ENCODE results near the gene SRSF4. TPM values are rescaled to one million over a fixed set of nuclear protein-coding genes. Genes with fewer than 3 reads are reported as not detected.

SRSF4 gene
- total and polyA plus RNA-seq, 2 donors (not counting 3 experiments of a cell fraction or from before 2014, with no cell fraction given): 45.6 to 108 TPM

DNA sequence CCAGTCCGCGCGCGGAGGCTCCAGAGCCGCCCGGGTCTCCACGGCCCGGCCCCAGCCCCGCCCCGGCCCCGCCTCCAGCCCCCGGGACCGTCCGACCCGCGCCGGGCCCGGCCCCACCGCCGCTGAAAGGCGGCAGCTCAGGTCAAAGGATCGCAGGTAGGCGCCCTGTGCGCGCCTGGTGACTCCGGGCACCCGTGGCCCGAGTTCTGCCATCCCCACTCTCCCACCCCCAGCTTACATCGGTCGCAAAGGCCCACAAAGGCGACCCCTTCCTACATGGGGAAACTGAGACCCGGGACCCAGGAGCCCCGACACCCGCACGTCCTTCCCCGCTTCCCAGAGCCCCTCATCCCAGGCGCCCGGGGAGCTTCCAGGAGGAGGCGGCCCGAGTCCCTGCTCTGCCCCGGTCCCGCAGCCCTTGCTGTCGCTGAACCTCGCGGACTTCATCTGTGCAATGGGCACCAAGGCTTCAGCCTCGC, 57.8 kb downstream of the SRSF4 start, which contains the start of gene TMEM200B:
Gene TMEM200B, minus strand, starts transcription at position 17 of the 479 bp plus-strand sequence. CDS start 2,075 bp downstream, outside the sequence.
- H3K4me2 ChIP-seq (ENCODE audit: insufficient read depth, low read length): peak within 1 kb of the TSS; percentile 50
- H3K36me3 ChIP-seq (ENCODE audit: control insufficient read depth in 2 of 2, extremely low read depth in 1 of 2, insufficient read depth in 2 of 2, low read length in 2 of 2): no peaks in the 10 kb centered on the region
- ChIA-PET CTCF (interaction anchor here (0.6 to 2.2 kb wide), 7 partner anchors 10 to 858 kb away, joined by 3 to 11 read pairs (median 4); no protein-coding TSS in a partner anchor), POLR2A (interaction anchor here (1.3 to 2.0 kb wide), 2 partner anchors 10 to 58 kb away, joined by 3 to 9 read pairs; partner anchors contain the start of gene SRSF4)
- H3K27me3 ChIP-seq (ENCODE audit: control insufficient read depth in 2 of 2, insufficient read depth in 2 of 2, low read length in 2 of 2): peaks cover 0 to 14% of the 10 kb centered on the region in 2 experiments
- BruUV-seq (replicated peaks): no TSS peak
- H3K9me1 ChIP-seq (replicated peaks; ENCODE audit: control insufficient read depth, extremely low read depth, insufficient read depth, low read length): no peaks in the 10 kb centered on the region
- intact Hi-C loops (cut with micrococcal nuclease): loop anchor here (1.0 to 5.0 kb wide), 4 partner anchors 58 to 239 kb away; partner anchors contain the start of gene SRSF4
- no peaks in the 10 kb centered on the region for H3K79me2 ChIP-seq (ENCODE audit: control insufficient read depth, insufficient read depth, low read length)
- TF ChIP-seq FOS (IDR thresholded peaks at IDR 0.05; ENCODE audit: borderline replicate concordance, insufficient read depth, low read length) (no peak), MYC (IDR thresholded peaks at IDR 0.05; ENCODE audit: low read depth, low read length) (no peak), CTCF (IDR thresholded peaks at IDR 0.05; ENCODE audit: extremely low read depth in 1 of 2, insufficient read depth in 1 of 2, low read depth in 1 of 2, low read length in 2 of 2) (no peak), EZH2 (IDR thresholded peaks at IDR 0.05; ENCODE audit: borderline replicate concordance, low read depth, low read length, severe bottlenecking) (no peak), JUN (IDR thresholded peaks at IDR 0.05; ENCODE audit: borderline replicate concordance, insufficient read depth, insufficient read length, low read depth) (no peak), GATA2 (IDR thresholded peaks at IDR 0.05; ENCODE audit: insufficient read depth, insufficient read length, low read depth, low read length) (no peak), POLR2AphosphoS5 (IDR thresholded peaks at IDR 0.05; ENCODE audit: insufficient read depth, low read depth, low read length) (no peak), POLR2A (IDR thresholded peaks at IDR 0.05; ENCODE audit: low read depth, low read length) (no peak)
- TF ChIP-seq, protein P1, sequence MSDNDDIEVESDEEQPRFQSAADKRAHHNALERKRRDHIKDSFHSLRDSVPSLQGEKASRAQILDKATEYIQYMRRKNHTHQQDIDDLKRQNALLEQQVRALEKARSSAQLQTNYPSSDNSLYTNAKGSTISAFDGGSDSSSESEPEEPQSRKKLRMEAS (IDR thresholded peaks at IDR 0.05; ENCODE audit: insufficient read depth, insufficient read length): no peak
- no peaks in the 10 kb centered on the region for H3K9me3 ChIP-seq (replicated peaks; ENCODE audit: control insufficient read depth, insufficient read depth, low read length)
- DNase-seq (ENCODE audit: low read depth, low spot score): no peak
- no peaks in the 10 kb centered on the region for H4K20me1 ChIP-seq (replicated peaks; ENCODE audit: control insufficient read depth, extremely low read depth, insufficient read depth, low read length)
- H3K9ac ChIP-seq (replicated peaks; ENCODE audit: extremely low read depth, insufficient read depth, low read length): peak within 1 kb of the TSS; percentile 80
- H3K4me1 ChIP-seq (ENCODE audit: control insufficient read depth, extremely low read depth, insufficient read depth, low read length): peaks cover 23% of the 10 kb centered on the region
- H3K27ac ChIP-seq (ENCODE audit: insufficient read depth, low read depth, low read length): peak within 1 kb of the TSS; percentile 46
- H2AFZ ChIP-seq (ENCODE audit: low read depth, low read length): peak within 1 kb of the TSS; percentile 96
- FAIRE-seq: no peak
- dilution Hi-C loops (cut with MboI; ENCODE audit: extremely low pct_ligation_motif_present, low sequenced_read_pairs): no loop called here
- H3K4me3 ChIP-seq (replicated peaks in 1 of 3; ENCODE audit: insufficient read depth in 1 of 3, low read depth in 1 of 3, low read length in 3 of 3): peak within 1 kb of the TSS; percentile 33 to 52 (median 42)
